ENCODE measurements around the gene COLEC11. TPM values are rescaled to one million over a fixed set of nuclear protein-coding genes. Genes with fewer than 3 reads are reported as not detected.

The COLEC11 gene
- total and polyA plus RNA-seq, 2 donors (not counting 1 experiment from before 2014, with no cell fraction given): not detected

DNA sequence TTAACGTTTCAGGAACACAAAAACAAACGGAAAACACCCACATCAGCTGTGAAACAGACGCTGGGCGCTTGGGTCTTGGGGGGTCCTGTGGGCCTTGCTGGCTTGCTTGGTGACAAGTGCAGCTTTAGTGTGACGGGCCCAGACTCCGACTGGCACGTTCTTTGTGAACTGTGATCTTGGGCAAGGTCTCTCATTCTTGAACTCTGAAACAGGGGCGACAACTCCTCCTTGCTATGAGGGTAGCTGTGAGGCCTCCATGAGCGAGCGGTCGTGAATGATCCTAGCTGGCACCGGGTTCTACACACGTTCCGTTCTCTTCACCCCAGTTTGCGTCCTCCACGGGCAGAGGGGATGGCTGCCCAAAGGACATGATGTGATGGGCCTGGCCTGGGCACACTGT lies 8.7 kb upstream of the COLEC11 start:
- intact Hi-C loops (cut with micrococcal nuclease): no loop called here
- H3K27ac ChIP-seq (ENCODE audit: low read length in 2 of 2): no peak overlapping the region
- H2AFZ ChIP-seq (ENCODE audit: insufficient read depth, low read depth, low read length, poor library complexity, severe bottlenecking): no peak overlapping the region
- H4K20me1 ChIP-seq (ENCODE audit: control insufficient read depth, insufficient read depth, low read length, poor library complexity, severe bottlenecking): peaks cover 11% of the 10 kb centered on the region
- Mint-ChIP-seq H3K4me3 (no peak overlapping the region), H3K9me3 (ENCODE audit: insufficient read depth) (no peaks in the 10 kb centered on the region), H3K27ac (no peak overlapping the region), H3K27me3 (no peaks in the 10 kb centered on the region), H3K4me1 (no peaks in the 10 kb centered on the region)
- DNase-seq (no peak), ATAC-seq (ENCODE audit: low read depth) (no peak)
- no peaks in the 10 kb centered on the region for H3K4me1 ChIP-seq (ENCODE audit: control insufficient read depth in 2 of 2, insufficient read depth in 2 of 2, low read length in 2 of 2)
- H3K9me3 ChIP-seq (ENCODE audit: control extremely low read depth in 1 of 3, control insufficient read depth in 2 of 3, insufficient read depth in 1 of 3, low read length in 2 of 3): no peaks in the 10 kb centered on the region
- H3K9ac ChIP-seq (ENCODE audit: low read length): no peak overlapping the region
- over 99% methylated on average over 15 of the region's 16 CpGs for WGBS (ENCODE audit: insufficient coverage)
- ChIA-PET CTCF (no interaction called here), POLR2A (no interaction called here)
- peaks cover 10 to 24% of the 10 kb centered on the region in 2 experiments for H3K36me3 ChIP-seq (replicated peaks in 1 of 2; ENCODE audit: control extremely low read depth in 1 of 2, control insufficient read depth in 1 of 2, extremely low read depth in 1 of 2, insufficient read depth in 2 of 2, low read length in 1 of 2)
- no peak overlapping the region for H3K4me2 ChIP-seq (replicated peaks; ENCODE audit: low read depth, low read length, poor library complexity, severe bottlenecking)
- no peaks in the 10 kb centered on the region for H3K27me3 ChIP-seq (replicated peaks in 1 of 4; ENCODE audit: control extremely low read depth in 1 of 4, control insufficient read depth in 3 of 4, insufficient read depth in 4 of 4, low read length in 3 of 4)
- no peak overlapping the region for H3K4me3 ChIP-seq (ENCODE audit: control extremely low read depth in 1 of 5, extremely low read depth in 1 of 5, insufficient read depth in 1 of 5, low read depth in 2 of 5, low read length in 4 of 5)
- no peaks in the 10 kb centered on the region for H3K79me2 ChIP-seq (ENCODE audit: control insufficient read depth, insufficient read depth, low read length)
- TF ChIP-seq EZH2 (IDR thresholded peaks at IDR 0.05; ENCODE audit: borderline replicate concordance, insufficient read depth, low read depth, low read length, poor library complexity, severe bottlenecking): no peak
- TF ChIP-seq, protein P1, sequence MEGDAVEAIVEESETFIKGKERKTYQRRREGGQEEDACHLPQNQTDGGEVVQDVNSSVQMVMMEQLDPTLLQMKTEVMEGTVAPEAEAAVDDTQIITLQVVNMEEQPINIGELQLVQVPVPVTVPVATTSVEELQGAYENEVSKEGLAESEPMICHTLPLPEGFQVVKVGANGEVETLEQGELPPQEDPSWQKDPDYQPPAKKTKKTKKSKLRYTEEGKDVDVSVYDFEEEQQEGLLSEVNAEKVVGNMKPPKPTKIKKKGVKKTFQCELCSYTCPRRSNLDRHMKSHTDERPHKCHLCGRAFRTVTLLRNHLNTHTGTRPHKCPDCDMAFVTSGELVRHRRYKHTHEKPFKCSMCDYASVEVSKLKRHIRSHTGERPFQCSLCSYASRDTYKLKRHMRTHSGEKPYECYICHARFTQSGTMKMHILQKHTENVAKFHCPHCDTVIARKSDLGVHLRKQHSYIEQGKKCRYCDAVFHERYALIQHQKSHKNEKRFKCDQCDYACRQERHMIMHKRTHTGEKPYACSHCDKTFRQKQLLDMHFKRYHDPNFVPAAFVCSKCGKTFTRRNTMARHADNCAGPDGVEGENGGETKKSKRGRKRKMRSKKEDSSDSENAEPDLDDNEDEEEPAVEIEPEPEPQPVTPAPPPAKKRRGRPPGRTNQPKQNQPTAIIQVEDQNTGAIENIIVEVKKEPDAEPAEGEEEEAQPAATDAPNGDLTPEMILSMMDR (IDR thresholded peaks at IDR 0.05): no peak

DNA sequence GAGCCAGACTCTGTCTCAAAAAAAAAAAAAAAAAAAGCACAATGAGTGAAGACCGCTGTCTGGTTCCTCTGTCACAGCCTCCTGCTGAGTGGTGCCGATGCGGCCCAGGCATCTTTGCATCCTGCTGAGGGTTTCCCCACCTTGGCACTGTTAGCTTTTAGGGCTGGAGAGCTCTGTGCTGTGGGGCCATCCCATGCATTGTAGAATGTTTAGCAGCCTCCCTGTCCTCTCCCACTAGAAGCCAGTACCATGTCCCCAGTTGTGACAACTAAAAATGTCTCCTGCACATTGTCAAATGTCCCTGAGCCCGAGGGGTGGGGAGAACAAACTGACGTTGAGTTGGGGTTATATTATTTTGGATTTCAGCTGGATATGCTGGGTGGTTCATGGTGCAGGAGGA lies 7.9 kb upstream of the COLEC11 start:
- intact Hi-C loops (cut with micrococcal nuclease): no loop called here
- peaks cover 5 to 16% of the 10 kb centered on the region in 2 experiments for H3K36me3 ChIP-seq (replicated peaks in 1 of 2; ENCODE audit: control extremely low read depth in 1 of 2, control insufficient read depth in 1 of 2, extremely low read depth in 1 of 2, insufficient read depth in 2 of 2, low read length in 1 of 2)
- H4K20me1 ChIP-seq (ENCODE audit: control insufficient read depth, insufficient read depth, low read length, poor library complexity, severe bottlenecking): peaks cover 3% of the 10 kb centered on the region
- ATAC-seq (ENCODE audit: low read depth): no peak
- no peaks in the 10 kb centered on the region for H3K4me1 ChIP-seq (ENCODE audit: control insufficient read depth in 2 of 2, insufficient read depth in 2 of 2, low read length in 2 of 2)
- H3K9ac ChIP-seq (ENCODE audit: low read length): no peak overlapping the region
- no peaks in the 10 kb centered on the region for H3K79me2 ChIP-seq (ENCODE audit: control insufficient read depth, insufficient read depth, low read length)
- H3K27me3 Mint-ChIP-seq: no peaks in the 10 kb centered on the region
- H3K4me2 ChIP-seq (replicated peaks; ENCODE audit: low read depth, low read length, poor library complexity, severe bottlenecking): no peak overlapping the region
- CTCF ChIA-PET: no interaction called here
- POLR2A ChIA-PET: no interaction called here
- no peak for DNase-seq
- no peak overlapping the region for H2AFZ ChIP-seq (ENCODE audit: insufficient read depth, low read depth, low read length, poor library complexity, severe bottlenecking)
- H3K9me3 ChIP-seq (ENCODE audit: control extremely low read depth in 1 of 3, control insufficient read depth in 2 of 3, insufficient read depth in 1 of 3, low read length in 2 of 3): no peaks in the 10 kb centered on the region
- 92% methylated on average over 2 of the region's 5 CpGs for WGBS (ENCODE audit: insufficient coverage)
- H3K4me3 Mint-ChIP-seq: no peak overlapping the region
- TF ChIP-seq EZH2 (IDR thresholded peaks at IDR 0.05; ENCODE audit: borderline replicate concordance, insufficient read depth, low read depth, low read length, poor library complexity, severe bottlenecking): no peak
- TF ChIP-seq, protein P1 (IDR thresholded peaks at IDR 0.05): no peak
- H3K27me3 ChIP-seq (replicated peaks in 1 of 4; ENCODE audit: control extremely low read depth in 1 of 4, control insufficient read depth in 3 of 4, insufficient read depth in 4 of 4, low read length in 3 of 4): no peaks in the 10 kb centered on the region
- no peak overlapping the region for H3K27ac ChIP-seq (ENCODE audit: low read length in 2 of 2)
- no peaks in the 10 kb centered on the region for H3K4me1 Mint-ChIP-seq
- no peaks in the 10 kb centered on the region for H3K9me3 Mint-ChIP-seq (ENCODE audit: insufficient read depth)
- H3K27ac Mint-ChIP-seq: no peak overlapping the region
- no peak overlapping the region for H3K4me3 ChIP-seq (ENCODE audit: control extremely low read depth in 1 of 5, extremely low read depth in 1 of 5, insufficient read depth in 1 of 5, low read depth in 2 of 5, low read length in 4 of 5)

Data from B cell (primary cell).